Measurements from ENCODE around the gene LHB.
"Not testable (repeated sequence)": the region's sequence is repeated elsewhere in the genome, so short reads cannot be mapped to it uniquely, and the experiment has no call there.

LHB gene

GRCh38 chr19:49038111-49038510, 21.2 kb upstream of the LHB start:
- not testable (repeated sequence) for DNase-seq

GRCh38 chr19:49036815-49037214, 19.9 kb upstream of the LHB start, which contains the start of gene CGB1:
Gene CGB1 (minus strand): TSS chr19:49036895. CDS start chr19:49036711, 184 bp downstream.
- DNase-seq: not testable (repeated sequence)

GRCh38 chr19:49031642-49032301, 14.9 kb upstream of the LHB start, which contains the start of gene CGB2:
Gene CGB2 (plus strand): TSS chr19:49031890. CDS start chr19:49032096, 206 bp downstream.
- not testable (repeated sequence) for DNase-seq

GRCh38 chr19:49030323-49030722, 13.4 kb upstream of the LHB start:
- DNase-seq: not testable (repeated sequence)

- not testable (repeated sequence) for DNase-seq
Measured at GRCh38 chr19:49029749-49030148, 12.9 kb upstream of the LHB start.

GRCh38 chr19:49028686-49029085, 11.8 kb upstream of the LHB start:
- not testable (repeated sequence) for DNase-seq

GRCh38 chr19:49025599-49025998, 8.7 kb upstream of the LHB start:
- not testable (repeated sequence) for DNase-seq

GRCh38 chr19:49025088-49025487, 8.2 kb upstream of the LHB start:
- not testable (repeated sequence) for DNase-seq

GRCh38 chr19:49024233-49024632, 7.3 kb upstream of the LHB start, which contains the start of gene CGB3:
Gene CGB3 (minus strand): TSS chr19:49024333. CDS start chr19:49023971, 362 bp downstream.
- DNase-seq: not testable (repeated sequence)

GRCh38 chr19:49022116-49022515, 5.2 kb upstream of the LHB start:
- DNase-seq: no peak

GRCh38 chr19:49020931-49021895, 4.3 kb upstream of the LHB start:
- DNase-seq: no peak

GRCh38 chr19:49020342-49020741, 3.5 kb upstream of the LHB start:
- no peak for DNase-seq

- DNase-seq: no peak
Measured at GRCh38 chr19:49019242-49019932, 2.5 kb upstream of the LHB start.

- not testable (repeated sequence) for DNase-seq
Measured at GRCh38 chr19:49018388-49019241, 1.7 kb upstream of the LHB start.

- DNase-seq: peak; percentile 56
Measured at GRCh38 chr19:49017666-49018351, 918 bp upstream of the LHB start.

GRCh38 chr19:49016067-49016839, 638 bp downstream of the LHB start:
- no peak for DNase-seq

GRCh38 chr19:49014870-49015255, 2.0 kb downstream of the LHB start:
- DNase-seq: no peak

- DNase-seq: no peak
Measured at GRCh38 chr19:49014123-49014869, 2.6 kb downstream of the LHB start.

- no peak for DNase-seq
Measured at GRCh38 chr19:49011194-49011593, 5.7 kb downstream of the LHB start.

- DNase-seq: no peak
Measured at GRCh38 chr19:49010453-49010852, 6.4 kb downstream of the LHB start.
